H9 (cell line): ENCODE data around the gene MMRN2. TPM values are rescaled to one million over a fixed set of nuclear protein-coding genes. Genes with fewer than 3 reads are reported as not detected.

Source experiments
- DNase-seq: peaks from one replicate; pipeline ENCODE4 v3.0.0-alpha.2; 2017
- H2AFZ ChIP-seq: one replicate; pipeline ENCODE4 v1.6.1; 2013; ENCODE audit warnings: mild to moderate bottlenecking, low read length, control low read depth, moderate library complexity
- H2AK5ac ChIP-seq: 2 replicates; pipeline ENCODE4 v1.6.1; 2013; ENCODE audit warnings: low read length, control low read depth, mixed read lengths; ENCODE audit not compliant: insufficient read length
- H2BK120ac ChIP-seq: one replicate; pipeline ENCODE4 v1.6.1; 2013; ENCODE audit warnings: low read depth, mild to moderate bottlenecking, low read length, control low read depth, inconsistent platforms; ENCODE audit not compliant: poor library complexity, severe bottlenecking
- H2BK12ac ChIP-seq: 2 replicates; pipeline ENCODE4 v1.6.1; 2013; ENCODE audit warnings: low read length, control low read depth, mixed read lengths, low read depth; ENCODE audit not compliant: insufficient read length
- H2BK15ac ChIP-seq: 2 replicates; pipeline ENCODE4 v1.6.1; 2013; ENCODE audit warnings: low read depth, low read length, control low read depth
- H2BK20ac ChIP-seq: one replicate; pipeline ENCODE4 v1.6.1; 2013; ENCODE audit warnings: low read depth, mild to moderate bottlenecking, low read length, control low read depth, inconsistent platforms; ENCODE audit not compliant: poor library complexity, severe bottlenecking
- H2BK5ac ChIP-seq: 2 replicates; pipeline ENCODE4 v1.6.1; 2013; ENCODE audit warnings: low read length, control low read depth, mixed read lengths; ENCODE audit not compliant: insufficient read length
- H3K14ac ChIP-seq: 2 replicates; pipeline ENCODE4 v1.6.1; 2013; ENCODE audit warnings: low read length, control low read depth; ENCODE audit not compliant: insufficient read depth
- H3K18ac ChIP-seq: 2 replicates; pipeline ENCODE4 v1.6.1; 2013; ENCODE audit warnings: low read depth, mild to moderate bottlenecking, mixed read lengths, low read length, control low read depth; ENCODE audit not compliant: insufficient read length
- H3K23ac ChIP-seq: 2 replicates; pipeline ENCODE4 v1.6.1; 2013; ENCODE audit warnings: low read length, control low read depth, mixed read lengths, low read depth; ENCODE audit not compliant: insufficient read length
- H3K23me2 ChIP-seq: 2 replicates; pipeline ENCODE4 v1.6.1; 2013; ENCODE audit warnings: low read depth, mild to moderate bottlenecking, mixed read lengths, low read length, control low read depth; ENCODE audit not compliant: insufficient read length, poor library complexity, severe bottlenecking
- H3K27ac ChIP-seq: 2 replicates; pipeline ENCODE4 v1.5.1; 2013; ENCODE audit warnings: low read length, control low read depth, mixed read lengths, low read depth; ENCODE audit not compliant: insufficient read length
- H3K27me3 ChIP-seq: 2 replicates; pipeline ENCODE4 v1.6.1; 2013; ENCODE audit warnings: low read length, control low read depth, inconsistent platforms; ENCODE audit not compliant: insufficient read depth
- H3K4ac ChIP-seq: 2 replicates; pipeline ENCODE4 v1.6.1; 2013; ENCODE audit warnings: low read depth, mild to moderate bottlenecking, control low read depth, inconsistent platforms, low read length, moderate library complexity
- H3K4me1 ChIP-seq: 2 replicates; pipeline ENCODE4 v1.6.1; 2013; ENCODE audit warnings: low read length, control low read depth, inconsistent platforms; ENCODE audit not compliant: insufficient read depth
- H3K4me2 ChIP-seq: 2 replicates; pipeline ENCODE4 v1.6.1; 2013; ENCODE audit warnings: low read length, control low read depth, mixed read lengths; ENCODE audit not compliant: insufficient read length, insufficient read depth
- H3K56ac ChIP-seq: 2 replicates; pipeline ENCODE4 v1.6.1; 2013; ENCODE audit warnings: low read depth, mild to moderate bottlenecking, mixed read lengths, low read length, control low read depth; ENCODE audit not compliant: insufficient read length
- H3K79me1 ChIP-seq: 2 replicates; pipeline ENCODE4 v1.6.1; 2013; ENCODE audit warnings: low read depth, mild to moderate bottlenecking, moderate library complexity, low read length, control low read depth, inconsistent platforms; ENCODE audit not compliant: insufficient read depth, poor library complexity, severe bottlenecking
- H3K79me2 ChIP-seq: 2 replicates; pipeline ENCODE4 v1.6.1; 2013; ENCODE audit warnings: low read length, control low read depth, inconsistent platforms; ENCODE audit not compliant: insufficient read depth
- H3K9ac ChIP-seq: 2 replicates; pipeline ENCODE4 v1.6.1; 2013; ENCODE audit warnings: low read length, control low read depth, mixed read lengths; ENCODE audit not compliant: insufficient read length; ENCODE audit errors: extremely low read depth
- H3K9me3 ChIP-seq: one replicate; pipeline ENCODE4 v1.6.1; 2013; ENCODE audit warnings: low read depth, low read length, inconsistent platforms; ENCODE audit not compliant: control insufficient read depth
- H3T11ph ChIP-seq: one replicate; pipeline ENCODE4 v1.6.1; 2013; ENCODE audit warnings: mild to moderate bottlenecking, low read length, control low read depth, inconsistent platforms
- H4K20me1 ChIP-seq: one replicate; pipeline ENCODE4 v1.6.1; 2013; ENCODE audit not compliant: control insufficient read depth, insufficient read length, insufficient read depth
- H4K5ac ChIP-seq: 2 replicates; pipeline ENCODE4 v1.6.1; 2013; ENCODE audit warnings: low read depth, mild to moderate bottlenecking, mixed read lengths, low read length, control low read depth; ENCODE audit not compliant: insufficient read length
- H4K8ac ChIP-seq: replicated peaks from 2 replicates; pipeline ENCODE4 v1.6.1; 2013; ENCODE audit warnings: low read length, control low read depth, mixed read lengths, low read depth; ENCODE audit not compliant: insufficient read length
- H4K91ac ChIP-seq: 2 replicates; pipeline ENCODE4 v1.6.1; 2013; ENCODE audit warnings: low read depth, mild to moderate bottlenecking, moderate library complexity, mixed read lengths, low read length, control low read depth; ENCODE audit not compliant: insufficient read length
- H3K27ac Mint-ChIP-seq, 3 experiments: 2 replicates in 2 of 3; 3 replicates in 1 of 3; pipeline ENCODE4 v1.8.0; 2020 to 2021; ENCODE audit warnings: mixed read lengths in 3 of 3, mild to moderate bottlenecking in 1 of 3, moderate library complexity in 1 of 3
- H3K27me3 Mint-ChIP-seq: 2 replicates; pipeline ENCODE4 v1.8.0; 2021; ENCODE audit warnings: low read depth, mild to moderate bottlenecking, moderate library complexity, mixed read lengths
- H3K36me3 Mint-ChIP-seq, 3 experiments: 2 replicates in 2 of 3; 3 replicates in 1 of 3; pipeline ENCODE4 v1.8.0; 2020 to 2021; ENCODE audit warnings: low read depth in 3 of 3, mixed read lengths in 3 of 3; ENCODE audit not compliant: insufficient read depth in 1 of 3
- H3K4me1 Mint-ChIP-seq, 2 experiments: 2 replicates each; pipeline ENCODE4 v1.8.0; 2020; ENCODE audit warnings: mixed read lengths in 2 of 2
- H3K4me3 Mint-ChIP-seq, 2 experiments: 2 replicates in 1 of 2; 3 replicates in 1 of 2; pipeline ENCODE4 v1.8.0; 2020 to 2021; ENCODE audit warnings: mild to moderate bottlenecking in 2 of 2, mixed read lengths in 2 of 2, moderate library complexity in 1 of 2
- H3K9me3 Mint-ChIP-seq, 2 experiments: 2 replicates in 1 of 2; 3 replicates in 1 of 2; pipeline ENCODE4 v1.8.0; 2020; ENCODE audit warnings: mild to moderate bottlenecking in 2 of 2, mixed read lengths in 2 of 2, moderate library complexity in 1 of 2
- WGBS: extraction: QIAGEN DNeasy Blood & Tissue Kit; methylation state at CpG from one replicate; pipeline ENCODE4 v1.1.7; 2013; ENCODE audit warnings: missing lambda C conversion rate, low lambda C conversion rate, mixed read lengths; ENCODE audit not compliant: insufficient read length; ENCODE audit errors: extremely low coverage; 5-methylcytosine and 5-hydroxymethylcytosine counted together
- total RNA-seq: library from RNA; stranded (reverse); gene quantifications from 2 replicates; pipeline ENCODE4 v1.2.1, GENCODE V29; 2021
- TF ChIP-seq, protein P1 (sequence below): fragments of 200-600 bp; sonication (generic); conservative IDR thresholded peaks from 3 replicates; pipeline ENCODE4 v1.8.0; 2021; ENCODE audit warnings: antibody characterized with exemption, mild to moderate bottlenecking

The MMRN2 gene
- total RNA-seq, 1 experiment from 2014 or later = 1.0 TPM

DNA sequence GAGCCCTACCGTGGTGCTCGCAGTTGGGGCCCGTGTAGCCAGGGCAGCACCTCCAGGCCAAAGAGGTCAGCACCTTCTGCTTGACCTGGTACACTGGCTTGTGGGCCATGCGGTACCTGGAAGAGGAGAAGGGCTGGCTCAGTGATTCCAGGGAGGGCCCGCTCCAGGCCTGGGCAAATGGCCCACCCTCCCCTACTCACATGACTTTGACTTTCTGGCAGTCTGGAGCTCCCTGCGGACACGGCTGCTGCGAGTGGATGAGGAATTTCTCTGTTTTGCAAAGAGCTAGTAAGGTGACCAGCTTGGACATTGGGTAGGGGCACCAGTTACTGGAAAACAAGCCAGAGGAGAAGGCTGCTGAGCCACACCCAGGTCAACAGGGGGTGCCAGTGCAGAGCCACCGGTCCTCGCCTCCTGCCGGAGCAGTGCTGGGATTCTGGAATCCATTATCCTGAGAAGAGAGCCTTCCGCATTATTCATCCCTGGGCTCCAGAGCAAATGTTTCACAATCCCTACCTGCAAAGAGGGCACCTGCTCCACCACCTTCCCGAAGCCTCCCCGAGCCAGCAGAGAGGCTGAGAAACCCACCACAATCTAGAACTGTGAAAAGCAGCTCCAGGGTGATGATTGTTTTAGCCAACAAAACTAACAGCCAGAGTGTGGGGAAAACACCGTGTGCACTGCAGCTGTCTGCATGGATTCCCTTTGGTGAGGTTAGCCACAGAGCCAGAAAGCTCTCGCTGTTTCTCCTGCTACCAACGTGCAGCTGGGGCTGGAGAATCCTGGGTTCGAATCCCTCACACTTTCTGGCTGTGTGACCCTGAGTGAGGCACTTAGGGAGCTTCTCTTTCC lies 11.8 kb downstream of the MMRN2 start:
- H3K79me2 ChIP-seq = no peaks in the 10 kb centered on the region
- no peak overlapping the region for H3K18ac ChIP-seq
- no peak overlapping the region for H3K9ac ChIP-seq
- H2BK120ac ChIP-seq = no peak overlapping the region
- H3K23me2 ChIP-seq = no peaks in the 10 kb centered on the region
- H3K56ac ChIP-seq = no peak overlapping the region
- H3K4me3 Mint-ChIP-seq = no peak overlapping the region; a peak in 2 of 5 replicates
- H2BK15ac ChIP-seq = no peak overlapping the region
- peak; percentile 89 for DNase-seq
- H3K27ac ChIP-seq = no peak overlapping the region
- no peaks in the 10 kb centered on the region for H3K79me1 ChIP-seq
- H4K8ac ChIP-seq = no peak overlapping the region
- H3K4me1 Mint-ChIP-seq = peaks cover 17 to 23% of the 10 kb centered on the region in 2 experiments
- H4K20me1 ChIP-seq = no peaks in the 10 kb centered on the region
- WGBS = no CpG with 5 or more reads among the region's 18 CpGs
- H4K5ac ChIP-seq = no peak overlapping the region
- H3K14ac ChIP-seq = no peak overlapping the region
- H3T11ph ChIP-seq = no peak overlapping the region
- peaks cover 5% of the 10 kb centered on the region for H3K27me3 Mint-ChIP-seq
- H3K4me1 ChIP-seq = peaks cover 3% of the 10 kb centered on the region; the same call in 1 of the 2 replicates
- no peak overlapping the region for H2BK12ac ChIP-seq
- H3K23ac ChIP-seq = no peak overlapping the region
- H2BK5ac ChIP-seq = no peak overlapping the region
- no peak overlapping the region for H3K4me2 ChIP-seq
- peak overlapping the region in 1 of 3 experiments; percentile 49; a peak in 1 of 7 replicates for H3K27ac Mint-ChIP-seq
- no peak overlapping the region for H2AK5ac ChIP-seq
- TF ChIP-seq, protein P1, sequence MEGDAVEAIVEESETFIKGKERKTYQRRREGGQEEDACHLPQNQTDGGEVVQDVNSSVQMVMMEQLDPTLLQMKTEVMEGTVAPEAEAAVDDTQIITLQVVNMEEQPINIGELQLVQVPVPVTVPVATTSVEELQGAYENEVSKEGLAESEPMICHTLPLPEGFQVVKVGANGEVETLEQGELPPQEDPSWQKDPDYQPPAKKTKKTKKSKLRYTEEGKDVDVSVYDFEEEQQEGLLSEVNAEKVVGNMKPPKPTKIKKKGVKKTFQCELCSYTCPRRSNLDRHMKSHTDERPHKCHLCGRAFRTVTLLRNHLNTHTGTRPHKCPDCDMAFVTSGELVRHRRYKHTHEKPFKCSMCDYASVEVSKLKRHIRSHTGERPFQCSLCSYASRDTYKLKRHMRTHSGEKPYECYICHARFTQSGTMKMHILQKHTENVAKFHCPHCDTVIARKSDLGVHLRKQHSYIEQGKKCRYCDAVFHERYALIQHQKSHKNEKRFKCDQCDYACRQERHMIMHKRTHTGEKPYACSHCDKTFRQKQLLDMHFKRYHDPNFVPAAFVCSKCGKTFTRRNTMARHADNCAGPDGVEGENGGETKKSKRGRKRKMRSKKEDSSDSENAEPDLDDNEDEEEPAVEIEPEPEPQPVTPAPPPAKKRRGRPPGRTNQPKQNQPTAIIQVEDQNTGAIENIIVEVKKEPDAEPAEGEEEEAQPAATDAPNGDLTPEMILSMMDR = peak; percentile 80
- H3K4ac ChIP-seq = no peak overlapping the region
- no peak overlapping the region for H4K91ac ChIP-seq
- peaks cover 0 to 3% (median 0%) of the 10 kb centered on the region in 3 experiments; a peak in 1 of 7 replicates for H3K36me3 Mint-ChIP-seq
- H2AFZ ChIP-seq = no peak overlapping the region
- H3K27me3 ChIP-seq = no peaks in the 10 kb centered on the region
- H3K9me3 ChIP-seq = no peaks in the 10 kb centered on the region
- no peak overlapping the region for H2BK20ac ChIP-seq
- H3K9me3 Mint-ChIP-seq = peaks cover 2% of the 10 kb centered on the region in 2 experiments; a peak in 3 of 5 replicates
